Osteoblast (primary cell): Measurements from ENCODE around the gene AMIGO1. TPM values are rescaled to one million over a fixed set of nuclear protein-coding genes. Genes with fewer than 3 reads are reported as not detected.

Experiments
- DNase-seq: peaks from one replicate; pipeline ENCODE4 v3.0.0; 2011; ENCODE audit warnings: low spot score, mixed read lengths; ENCODE audit not compliant: insufficient read length; ENCODE audit errors: missing footprints
- H2AFZ ChIP-seq: 2 replicates; pipeline ENCODE4 v1.6.0; 2011; ENCODE audit warnings: mild to moderate bottlenecking, low read length
- H3K27ac ChIP-seq: 2 replicates; pipeline ENCODE4 v1.5.1; 2011; ENCODE audit warnings: mild to moderate bottlenecking, low read depth, low read length, moderate library complexity
- H3K27me3 ChIP-seq: 2 replicates; pipeline ENCODE4 v1.6.0; 2012; ENCODE audit warnings: mild to moderate bottlenecking, control low read depth, inconsistent platforms, low read length, moderate library complexity; ENCODE audit not compliant: insufficient read depth
- H3K36me3 ChIP-seq: 2 replicates; pipeline ENCODE4 v1.5.1; 2011; ENCODE audit warnings: mild to moderate bottlenecking, low read length, control low read depth, moderate library complexity; ENCODE audit not compliant: insufficient read depth
- H3K4me1 ChIP-seq: 2 replicates; pipeline ENCODE4 v1.5.1; 2011; ENCODE audit warnings: mild to moderate bottlenecking, low read length, control low read depth, moderate library complexity; ENCODE audit not compliant: insufficient read depth
- H3K4me2 ChIP-seq: 2 replicates; pipeline ENCODE4 v1.6.0; 2011; ENCODE audit warnings: mild to moderate bottlenecking, low read length; ENCODE audit not compliant: insufficient read depth
- H3K4me3 ChIP-seq: fragments of 200-600 bp; sonication (generic); 3 replicates; pipeline ENCODE4 v1.5.1; 2012; ENCODE audit warnings: mild to moderate bottlenecking, low read length, inconsistent platforms; ENCODE audit not compliant: insufficient read depth
- H3K79me2 ChIP-seq: 2 replicates; pipeline ENCODE4 v1.6.0; 2012; ENCODE audit warnings: mild to moderate bottlenecking, low read length, control low read depth, inconsistent platforms; ENCODE audit not compliant: insufficient read depth
- H3K9me3 ChIP-seq: 2 replicates; pipeline ENCODE4 v1.5.1; 2011; ENCODE audit warnings: low read depth, low read length, control low read depth
- H4K20me1 ChIP-seq: 2 replicates; pipeline ENCODE4 v1.6.0; 2012; ENCODE audit warnings: mild to moderate bottlenecking, low read length, control low read depth; ENCODE audit not compliant: insufficient read depth
- total RNA-seq: library from RNA; depleted of rRNA; stranded (reverse); fragments of >200 nt; gene quantifications from 2 replicates; pipeline ENCODE4 v1.2.3, GENCODE V29; 2012
- TF ChIP-seq, protein P1 (sequence below): IDR thresholded peaks from 2 replicates; pipeline ENCODE4 v1.5.1; 2011; ENCODE audit warnings: mild to moderate bottlenecking, low read depth, low read length, moderate library complexity; ENCODE audit errors: extremely low read depth

AMIGO1 gene
- total RNA-seq, 1 donor, result 2.5 TPM

DNA sequence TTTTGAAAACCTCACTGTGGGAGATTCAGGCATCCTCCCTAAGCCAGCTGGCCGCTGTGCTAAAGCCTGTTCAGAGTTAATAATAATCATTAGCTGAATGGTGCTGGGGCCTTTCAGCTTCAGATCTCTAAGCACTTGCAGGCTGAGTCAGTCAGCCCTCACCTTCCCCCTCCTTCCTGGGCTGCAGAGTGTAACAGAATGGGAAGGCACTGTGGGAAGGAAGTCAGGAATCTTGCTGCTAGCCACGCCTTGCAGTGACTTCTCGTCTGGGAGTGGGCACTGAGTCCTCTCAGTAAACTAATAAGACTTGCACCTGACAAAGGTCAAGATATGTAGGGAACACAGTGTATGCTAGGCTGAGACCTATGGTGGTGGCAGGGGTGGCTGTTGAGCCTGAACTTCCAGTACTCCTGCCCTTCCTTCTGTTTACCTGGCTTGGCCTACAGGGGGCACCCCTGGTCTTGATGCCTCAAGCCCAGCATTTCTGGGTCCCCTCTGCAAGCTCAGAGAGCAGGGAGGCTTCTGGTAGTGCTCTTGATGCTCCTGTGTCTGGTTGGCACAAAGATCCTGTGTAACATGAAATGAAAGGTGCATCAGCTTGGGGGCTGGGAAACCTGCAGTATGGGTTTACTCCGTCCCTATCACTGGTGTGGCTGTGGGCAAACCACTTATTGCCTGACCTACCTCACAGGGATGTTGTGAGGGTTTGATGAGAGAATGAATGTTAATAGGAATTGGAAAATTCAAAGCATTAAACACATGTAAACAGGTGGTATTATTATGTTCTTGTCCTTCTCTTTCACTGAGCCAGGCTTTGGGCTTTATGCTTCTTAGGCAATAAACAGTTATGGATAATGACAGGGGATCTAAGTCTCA lies 9.6 kb downstream of the AMIGO1 start:
- H3K79me2 ChIP-seq, result peaks cover 34% of the 10 kb centered on the region
- no peaks in the 10 kb centered on the region for H3K27me3 ChIP-seq
- H3K4me2 ChIP-seq, result no peak overlapping the region
- H2AFZ ChIP-seq, result no peak overlapping the region
- no peaks in the 10 kb centered on the region for H3K9me3 ChIP-seq
- H3K27ac ChIP-seq, result no peak overlapping the region
- peak; percentile 76 for DNase-seq
- peaks cover 35% of the 10 kb centered on the region for H3K36me3 ChIP-seq
- H4K20me1 ChIP-seq, result peaks cover 26% of the 10 kb centered on the region
- TF ChIP-seq, protein P1, sequence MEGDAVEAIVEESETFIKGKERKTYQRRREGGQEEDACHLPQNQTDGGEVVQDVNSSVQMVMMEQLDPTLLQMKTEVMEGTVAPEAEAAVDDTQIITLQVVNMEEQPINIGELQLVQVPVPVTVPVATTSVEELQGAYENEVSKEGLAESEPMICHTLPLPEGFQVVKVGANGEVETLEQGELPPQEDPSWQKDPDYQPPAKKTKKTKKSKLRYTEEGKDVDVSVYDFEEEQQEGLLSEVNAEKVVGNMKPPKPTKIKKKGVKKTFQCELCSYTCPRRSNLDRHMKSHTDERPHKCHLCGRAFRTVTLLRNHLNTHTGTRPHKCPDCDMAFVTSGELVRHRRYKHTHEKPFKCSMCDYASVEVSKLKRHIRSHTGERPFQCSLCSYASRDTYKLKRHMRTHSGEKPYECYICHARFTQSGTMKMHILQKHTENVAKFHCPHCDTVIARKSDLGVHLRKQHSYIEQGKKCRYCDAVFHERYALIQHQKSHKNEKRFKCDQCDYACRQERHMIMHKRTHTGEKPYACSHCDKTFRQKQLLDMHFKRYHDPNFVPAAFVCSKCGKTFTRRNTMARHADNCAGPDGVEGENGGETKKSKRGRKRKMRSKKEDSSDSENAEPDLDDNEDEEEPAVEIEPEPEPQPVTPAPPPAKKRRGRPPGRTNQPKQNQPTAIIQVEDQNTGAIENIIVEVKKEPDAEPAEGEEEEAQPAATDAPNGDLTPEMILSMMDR, result peak; percentile 46
- H3K4me3 ChIP-seq, result no peak overlapping the region
- H3K4me1 ChIP-seq, result no peaks in the 10 kb centered on the region

DNA sequence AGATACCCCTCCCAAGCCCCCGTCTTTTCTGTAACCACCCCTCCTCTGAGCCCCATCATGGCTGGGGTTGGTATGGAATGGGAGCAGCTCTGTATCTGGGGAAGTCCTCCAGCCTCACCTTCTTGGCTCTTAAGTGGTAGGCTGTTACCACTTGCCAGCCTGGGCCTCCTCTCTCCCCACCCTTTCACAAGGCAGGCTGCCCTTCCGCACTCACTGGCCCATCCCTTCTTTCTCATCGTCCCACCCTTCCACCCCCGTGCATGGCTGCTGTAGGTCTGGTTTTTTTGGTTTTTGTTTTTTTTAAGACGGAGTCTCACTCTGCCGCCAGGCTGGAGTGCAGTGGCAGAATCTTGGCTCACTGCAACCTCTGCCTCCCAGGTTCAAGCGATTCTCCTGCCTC lies 10.4 kb downstream of the AMIGO1 start:
- Histone ChIP-seq H3K4me3 (no peak overlapping the region), H3K27me3 (no peaks in the 10 kb centered on the region), H3K4me2 (no peak overlapping the region), H2AFZ (no peak overlapping the region), H3K9me3 (no peaks in the 10 kb centered on the region), H4K20me1 (peaks cover 26% of the 10 kb centered on the region), H3K27ac (no peak overlapping the region), H3K79me2 (peaks cover 41% of the 10 kb centered on the region), H3K4me1 (no peaks in the 10 kb centered on the region), H3K36me3 (peaks cover 35% of the 10 kb centered on the region)
- TF ChIP-seq, protein P1, result no peak
- no peak for DNase-seq

DNA sequence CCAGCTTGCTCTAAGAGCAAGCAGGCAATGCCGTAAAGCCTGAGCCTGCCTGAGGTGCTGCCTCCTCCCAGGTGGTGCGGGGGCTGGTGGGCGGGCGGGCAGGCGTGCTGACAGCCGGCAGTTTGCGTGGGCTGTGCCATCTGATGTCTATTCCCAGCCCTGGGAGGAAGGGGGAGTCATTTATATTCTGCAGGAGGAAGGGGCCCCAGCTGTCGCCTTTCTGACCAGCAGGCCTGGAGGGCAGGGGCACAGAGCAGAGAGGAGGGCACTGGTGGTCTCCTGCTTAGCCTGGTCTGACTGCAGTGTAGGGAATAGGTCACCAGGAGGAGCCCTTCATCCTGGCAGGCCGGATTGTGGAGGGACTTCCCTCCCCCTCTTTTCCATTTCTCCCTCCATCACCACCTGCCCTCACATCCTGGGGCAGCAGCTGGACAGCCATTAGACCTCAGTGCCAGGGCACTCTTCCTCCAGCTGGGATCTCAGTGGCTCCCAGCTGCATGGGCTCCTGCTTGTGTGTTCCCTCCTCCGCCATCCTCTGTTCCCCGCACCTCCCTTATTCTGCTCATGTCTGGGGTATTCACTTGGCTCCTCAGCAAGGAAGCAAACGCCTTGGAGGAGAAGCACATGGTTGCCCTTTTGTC lies 11.2 kb downstream of the AMIGO1 start:
- no peak overlapping the region for H3K4me3 ChIP-seq
- DNase-seq, result peak; percentile 90
- TF ChIP-seq, protein P1, result peak; percentile 48
- H3K27me3 ChIP-seq, result no peaks in the 10 kb centered on the region
- no peaks in the 10 kb centered on the region for H3K9me3 ChIP-seq
- peaks cover 35% of the 10 kb centered on the region for H3K36me3 ChIP-seq
- peaks cover 41% of the 10 kb centered on the region for H3K79me2 ChIP-seq
- no peak overlapping the region for H3K4me2 ChIP-seq
- peaks cover 4% of the 10 kb centered on the region for H3K4me1 ChIP-seq
- no peak overlapping the region for H3K27ac ChIP-seq
- H4K20me1 ChIP-seq, result peaks cover 26% of the 10 kb centered on the region
- no peak overlapping the region for H2AFZ ChIP-seq

DNA sequence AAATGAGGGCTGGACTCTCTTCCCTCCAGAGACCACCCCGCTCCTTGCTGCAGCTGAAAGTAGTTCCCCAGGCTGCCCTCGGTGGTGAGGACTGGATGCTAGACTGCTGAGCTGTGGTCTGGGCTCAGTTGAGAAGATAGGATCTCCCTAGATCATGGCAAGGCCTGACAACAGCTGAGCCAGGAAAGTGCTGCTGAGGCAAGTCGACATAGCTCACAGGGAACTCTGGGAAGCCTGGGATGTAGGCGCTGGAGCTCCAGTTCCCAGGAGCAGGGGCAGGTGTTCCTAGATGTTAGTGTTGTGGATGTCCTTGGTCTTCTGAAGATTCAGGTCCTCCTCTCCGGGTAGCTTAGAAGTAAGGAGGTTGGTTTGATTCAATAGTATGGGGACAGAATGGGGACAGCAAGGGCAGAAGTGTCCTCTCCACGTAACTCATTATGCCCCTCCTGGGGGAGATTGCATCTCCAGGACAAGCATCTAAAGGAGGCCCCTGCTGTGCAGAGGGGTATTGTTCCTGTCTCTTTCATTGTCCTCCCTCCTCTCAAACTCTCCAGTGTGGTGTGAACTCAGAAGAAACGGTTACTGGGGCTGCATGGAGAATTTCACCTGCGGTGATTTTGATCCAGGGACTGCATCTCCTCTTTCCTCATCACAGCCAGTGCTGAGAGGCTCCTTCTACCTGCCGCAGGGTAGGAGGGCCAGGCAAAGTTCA lies 11.9 kb downstream of the AMIGO1 start:
- Histone ChIP-seq H3K27ac (no peak overlapping the region), H2AFZ (no peak overlapping the region), H3K9me3 (no peaks in the 10 kb centered on the region), H3K79me2 (peaks cover 41% of the 10 kb centered on the region), H3K4me2 (no peak overlapping the region), H3K36me3 (peaks cover 35% of the 10 kb centered on the region), H3K27me3 (no peaks in the 10 kb centered on the region), H3K4me1 (peaks cover 11% of the 10 kb centered on the region), H3K4me3 (no peak overlapping the region), H4K20me1 (peaks cover 26% of the 10 kb centered on the region)
- DNase-seq, result no peak
- TF ChIP-seq, protein P1, result no peak
